ENCODE measurements around the gene RRBP1.

DNA sequence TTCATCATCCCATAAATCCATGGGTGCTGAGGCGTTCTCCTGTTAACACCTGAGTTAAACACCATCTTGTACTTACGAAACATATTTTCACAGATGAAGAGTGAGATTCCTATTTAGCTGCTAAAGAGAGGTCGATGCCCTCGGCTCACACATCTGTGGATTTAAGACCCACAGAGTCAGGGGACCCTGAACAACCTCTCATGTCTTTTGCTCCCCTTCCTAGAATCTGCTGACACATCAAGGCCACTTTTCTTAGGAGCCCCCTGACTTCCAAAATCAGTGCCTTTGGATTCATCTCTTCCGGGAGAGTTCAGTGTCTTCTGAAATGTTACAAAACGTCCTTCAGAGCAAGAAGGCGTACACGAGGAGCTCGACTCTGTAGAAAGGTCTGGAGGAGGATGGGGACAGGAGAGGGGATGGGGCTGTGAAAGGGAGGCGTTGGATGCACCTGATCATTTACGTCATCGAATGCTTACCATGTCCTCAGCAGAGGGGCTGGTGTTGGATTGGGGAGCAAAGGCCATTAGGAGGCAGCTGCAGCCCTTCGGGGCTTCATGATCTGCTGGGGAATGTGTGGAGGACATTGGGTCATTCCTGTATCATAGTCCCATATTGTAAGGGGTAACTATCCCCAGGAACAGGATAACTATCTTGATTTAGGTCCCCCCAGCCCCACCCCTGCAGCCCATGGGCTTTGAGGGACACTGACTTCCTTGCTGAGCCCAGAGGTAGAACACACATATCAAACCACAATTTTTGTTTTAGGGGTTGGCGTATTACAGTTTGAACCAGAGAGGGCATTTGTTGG lies 40.7 kb upstream of the RRBP1 start:
- TF ChIP-seq POLR2A (IDR thresholded peaks at IDR 0.05) = no peak
- TF ChIP-seq, protein P1, sequence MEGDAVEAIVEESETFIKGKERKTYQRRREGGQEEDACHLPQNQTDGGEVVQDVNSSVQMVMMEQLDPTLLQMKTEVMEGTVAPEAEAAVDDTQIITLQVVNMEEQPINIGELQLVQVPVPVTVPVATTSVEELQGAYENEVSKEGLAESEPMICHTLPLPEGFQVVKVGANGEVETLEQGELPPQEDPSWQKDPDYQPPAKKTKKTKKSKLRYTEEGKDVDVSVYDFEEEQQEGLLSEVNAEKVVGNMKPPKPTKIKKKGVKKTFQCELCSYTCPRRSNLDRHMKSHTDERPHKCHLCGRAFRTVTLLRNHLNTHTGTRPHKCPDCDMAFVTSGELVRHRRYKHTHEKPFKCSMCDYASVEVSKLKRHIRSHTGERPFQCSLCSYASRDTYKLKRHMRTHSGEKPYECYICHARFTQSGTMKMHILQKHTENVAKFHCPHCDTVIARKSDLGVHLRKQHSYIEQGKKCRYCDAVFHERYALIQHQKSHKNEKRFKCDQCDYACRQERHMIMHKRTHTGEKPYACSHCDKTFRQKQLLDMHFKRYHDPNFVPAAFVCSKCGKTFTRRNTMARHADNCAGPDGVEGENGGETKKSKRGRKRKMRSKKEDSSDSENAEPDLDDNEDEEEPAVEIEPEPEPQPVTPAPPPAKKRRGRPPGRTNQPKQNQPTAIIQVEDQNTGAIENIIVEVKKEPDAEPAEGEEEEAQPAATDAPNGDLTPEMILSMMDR (IDR thresholded peaks at IDR 0.05) = no peak
